ENCODE results near the gene PCSK5. TPM values are rescaled to one million over a fixed set of nuclear protein-coding genes. Genes with fewer than 3 reads are reported as not detected.

PCSK5 gene
- total RNA-seq, 2 donors from 2014 or later = 2.5 to 3.5 TPM

GRCh38 chr9:76161106-76161505 is 270.6 kb downstream of the PCSK5 start:
- TF ChIP-seq CTCF (conservative IDR thresholded peaks at IDR 0.05) = peak; percentile 30
- H3K27ac ChIP-seq (ENCODE audit: low read depth, low read length) = no peak overlapping the region
- H3K27ac Mint-ChIP-seq = no peak overlapping the region
- peaks cover 13% of the 10 kb centered on the region for H3K27me3 ChIP-seq (ENCODE audit: control insufficient read depth, insufficient read depth, low read length, poor library complexity, severe bottlenecking)
- H3K36me3 ChIP-seq (ENCODE audit: control insufficient read depth, insufficient read depth, low read length) = no peaks in the 10 kb centered on the region
- H3K9me3 Mint-ChIP-seq = no peaks in the 10 kb centered on the region
- DNase-seq = no peak
- 72 to 73% methylated on average over 3 to 5 of the region's 5 CpGs for WGBS, 2 experiments (ENCODE audit: insufficient coverage in 1 of 2, insufficient read length in 1 of 2)
- H3K9me3 ChIP-seq (ENCODE audit: control insufficient read depth, low read length) = no peaks in the 10 kb centered on the region
- peaks cover 35% of the 10 kb centered on the region for H3K4me1 Mint-ChIP-seq
- no peaks in the 10 kb centered on the region for H3K36me3 Mint-ChIP-seq (ENCODE audit: low read depth)
- no peak overlapping the region for H3K9ac ChIP-seq (ENCODE audit: extremely low read depth, low read length, poor library complexity, severe bottlenecking)
- H3K4me3 ChIP-seq (ENCODE audit: low read length) = no peak overlapping the region
- H3K27me3 Mint-ChIP-seq (ENCODE audit: insufficient read depth) = peaks cover 14% of the 10 kb centered on the region
- H3K4me1 ChIP-seq (ENCODE audit: control insufficient read depth, insufficient read depth, low read length) = peaks cover 9% of the 10 kb centered on the region
- no peak overlapping the region for H3K4me3 Mint-ChIP-seq

- H3K4me1 Mint-ChIP-seq = peaks cover 35% of the 10 kb centered on the region
- no peaks in the 10 kb centered on the region for H3K36me3 Mint-ChIP-seq (ENCODE audit: low read depth)
- Histone ChIP-seq H3K4me3 (ENCODE audit: low read length) (no peak overlapping the region), H3K27me3 (ENCODE audit: control insufficient read depth, insufficient read depth, low read length, poor library complexity, severe bottlenecking) (peaks cover 11% of the 10 kb centered on the region), H3K27ac (ENCODE audit: low read depth, low read length) (no peak overlapping the region), H3K9ac (ENCODE audit: extremely low read depth, low read length, poor library complexity, severe bottlenecking) (no peak overlapping the region), H3K4me1 (ENCODE audit: control insufficient read depth, insufficient read depth, low read length) (peaks cover 9% of the 10 kb centered on the region), H3K36me3 (ENCODE audit: control insufficient read depth, insufficient read depth, low read length) (no peaks in the 10 kb centered on the region), H3K9me3 (ENCODE audit: control insufficient read depth, low read length) (no peaks in the 10 kb centered on the region)
- H3K27me3 Mint-ChIP-seq (ENCODE audit: insufficient read depth) = peaks cover 18% of the 10 kb centered on the region
- no peak for TF ChIP-seq CTCF (conservative IDR thresholded peaks at IDR 0.05)
- H3K4me3 Mint-ChIP-seq = no peak overlapping the region
- WGBS, 2 experiments (ENCODE audit: insufficient coverage in 1 of 2, insufficient read length in 1 of 2) = 92 to 93% methylated on average over 13 of the region's 13 CpGs
- DNase-seq = peak; percentile 45
- no peak overlapping the region for H3K27ac Mint-ChIP-seq
- H3K9me3 Mint-ChIP-seq = no peaks in the 10 kb centered on the region
Measured at GRCh38 chr9:76161541-76161940, 271.1 kb downstream of the PCSK5 start.

- H3K27me3 Mint-ChIP-seq (ENCODE audit: insufficient read depth) = peaks cover 12% of the 10 kb centered on the region
Measured at GRCh38 chr9:76162086-76162730, 271.7 kb downstream of the PCSK5 start.

More at GRCh38 chr9:76162086-76162730, 271.7 kb downstream of the PCSK5 start:
- 93 to 96% methylated on average over 4 of the region's 4 CpGs for WGBS, 2 experiments (ENCODE audit: insufficient coverage in 1 of 2, insufficient read length in 1 of 2)
- H3K9me3 Mint-ChIP-seq = no peaks in the 10 kb centered on the region
- no peak overlapping the region for H3K27ac Mint-ChIP-seq
- no peak overlapping the region for H3K9ac ChIP-seq (ENCODE audit: extremely low read depth, low read length, poor library complexity, severe bottlenecking)
- no peaks in the 10 kb centered on the region for H3K36me3 Mint-ChIP-seq (ENCODE audit: low read depth)
- no peak for DNase-seq
- no peaks in the 10 kb centered on the region for H3K9me3 ChIP-seq (ENCODE audit: control insufficient read depth, low read length)
- peaks cover 35% of the 10 kb centered on the region for H3K4me1 Mint-ChIP-seq
- no peak overlapping the region for H3K27ac ChIP-seq (ENCODE audit: low read depth, low read length)
- peaks cover 9% of the 10 kb centered on the region for H3K4me1 ChIP-seq (ENCODE audit: control insufficient read depth, insufficient read depth, low read length)
- no peaks in the 10 kb centered on the region for H3K36me3 ChIP-seq (ENCODE audit: control insufficient read depth, insufficient read depth, low read length)
- H3K27me3 ChIP-seq (ENCODE audit: control insufficient read depth, insufficient read depth, low read length, poor library complexity, severe bottlenecking) = peaks cover 7% of the 10 kb centered on the region
- no peak overlapping the region for H3K4me3 ChIP-seq (ENCODE audit: low read length)
- no peak for TF ChIP-seq CTCF (conservative IDR thresholded peaks at IDR 0.05)
- no peak overlapping the region for H3K4me3 Mint-ChIP-seq

All from endodermal cell (in vitro differentiated cells).